Common myeloid progenitor, CD34-positive (primary cell): ENCODE results near the gene GALK2.

Experiments
- CTCF ChIA-PET: fragments of 350-600 bp; sonication (Branson Sonifier 250); formaldehyde crosslinking; loops from one replicate; lab custom pipeline; 2021; ENCODE audit warnings: antibody characterized with exemption; lab: Charles Lee
- POLR2A ChIA-PET: fragments of 350-600 bp; sonication (Branson Sonifier 250); formaldehyde crosslinking; loops from one replicate; lab custom pipeline; 2021; ENCODE audit warnings: antibody characterized with exemption; lab: Charles Lee
- DNase-seq, 3 donors: peaks; one replicate each; pipeline versions ENCODE4 v3.0.0 to v3.0.0-alpha.2; 2013
- H3K27ac ChIP-seq, 2 experiments: 1 replicate in 1 of 2; 2 replicates in 1 of 2; pipeline ENCODE4 v1.7.0; 2013; ENCODE audit warnings: inconsistent platforms in 2 of 2, low read length in 2 of 2, mild to moderate bottlenecking in 2 of 2, low read depth in 1 of 2, moderate library complexity in 1 of 2; ENCODE audit not compliant: severe bottlenecking in 2 of 2, insufficient read depth in 1 of 2, poor library complexity in 1 of 2
- H3K27me3 ChIP-seq, 5 experiments: replicated peaks in 2 of 5; 1 replicate in 3 of 5; 2 replicates in 2 of 5; pipeline versions ENCODE4 v1.6.1 to v1.7.0; 2013; ENCODE audit warnings: low read length in 4 of 5, mild to moderate bottlenecking in 2 of 5, moderate library complexity in 2 of 5, inconsistent platforms in 1 of 5; ENCODE audit not compliant: insufficient read depth in 5 of 5, control insufficient read depth in 4 of 5
- H3K36me3 ChIP-seq, 4 experiments: 1 replicate in 2 of 4; 2 replicates in 2 of 4; pipeline versions ENCODE4 v1.6.1 to v1.7.0; 2013; ENCODE audit warnings: low read length in 3 of 4, control low read depth in 1 of 4, mild to moderate bottlenecking in 1 of 4; ENCODE audit not compliant: control insufficient read depth in 4 of 4, insufficient read depth in 4 of 4
- H3K4me1 ChIP-seq, 4 experiments: 1 replicate in 3 of 4; 2 replicates in 1 of 4; pipeline versions ENCODE4 v1.6.1 to v1.7.1; 2013; ENCODE audit warnings: low read length in 3 of 4, mild to moderate bottlenecking in 3 of 4, control low read depth in 1 of 4, inconsistent platforms in 1 of 4, moderate library complexity in 1 of 4; ENCODE audit not compliant: control insufficient read depth in 4 of 4, insufficient read depth in 4 of 4; ENCODE audit errors: control extremely low read depth in 1 of 4
- H3K4me3 ChIP-seq, 7 experiments: 1 replicate in 4 of 7; 2 replicates in 3 of 7; pipeline versions ENCODE4 v1.5.1 to v1.7.0; 2013; ENCODE audit warnings: mild to moderate bottlenecking in 7 of 7, low read length in 6 of 7, moderate library complexity in 6 of 7, inconsistent platforms in 2 of 7, low read depth in 2 of 7, control low read depth in 1 of 7; ENCODE audit not compliant: insufficient read depth in 4 of 7, control insufficient read depth in 1 of 7; ENCODE audit errors: extremely low read depth in 1 of 7
- H3K9me3 ChIP-seq, 5 experiments: 1 replicate in 4 of 5; 2 replicates in 1 of 5; pipeline versions ENCODE4 v1.6.1 to v1.7.1; 2013; ENCODE audit warnings: low read length in 4 of 5, mild to moderate bottlenecking in 2 of 5, inconsistent platforms in 1 of 5, low read depth in 1 of 5, moderate library complexity in 1 of 5; ENCODE audit not compliant: control insufficient read depth in 4 of 5, insufficient read depth in 2 of 5; ENCODE audit errors: control extremely low read depth in 1 of 5
- WGBS: methylation state at CpG from one replicate; pipeline ENCODE4 v1.1.5; 2013; ENCODE audit not compliant: insufficient coverage; 5-methylcytosine and 5-hydroxymethylcytosine counted together

GALK2 gene

DNA sequence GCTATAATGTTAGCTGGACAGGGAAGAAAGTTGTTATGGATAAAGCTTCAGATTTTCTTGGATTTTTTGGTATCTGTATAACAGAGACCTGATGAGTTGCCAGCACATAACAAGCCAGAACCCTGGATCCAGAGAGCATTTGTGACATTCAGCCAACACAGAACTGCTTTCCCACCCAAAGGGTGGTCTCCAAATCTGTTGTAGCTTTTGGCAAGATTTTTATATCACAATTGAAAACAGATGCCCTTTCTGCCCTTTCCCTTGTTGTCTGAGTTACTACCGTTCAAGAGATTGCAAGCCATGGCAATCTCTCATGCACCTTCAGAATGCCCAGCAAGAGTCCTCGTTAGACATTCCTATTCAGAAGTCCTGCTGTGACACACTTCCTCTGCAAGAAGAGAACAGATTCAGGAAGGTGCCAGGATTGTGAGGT is 145.4 kb downstream of the GALK2 start:
- ChIA-PET CTCF (no interaction called here), POLR2A (no interaction called here)
- Histone ChIP-seq H3K4me1 (no peaks in the 10 kb centered on the region), H3K36me3 (peaks cover 14 to 36% (median 24%) of the 10 kb centered on the region in 4 experiments), H3K4me3 (no peak overlapping the region), H3K27me3 (no peaks in the 10 kb centered on the region), H3K27ac (no peak overlapping the region), H3K9me3 (peaks cover 0 to under 1% (median 0%) of the 10 kb centered on the region in 5 experiments)
- 100% methylated on average over 2 of the region's 2 CpGs for WGBS
- DNase-seq = no peak

DNA sequence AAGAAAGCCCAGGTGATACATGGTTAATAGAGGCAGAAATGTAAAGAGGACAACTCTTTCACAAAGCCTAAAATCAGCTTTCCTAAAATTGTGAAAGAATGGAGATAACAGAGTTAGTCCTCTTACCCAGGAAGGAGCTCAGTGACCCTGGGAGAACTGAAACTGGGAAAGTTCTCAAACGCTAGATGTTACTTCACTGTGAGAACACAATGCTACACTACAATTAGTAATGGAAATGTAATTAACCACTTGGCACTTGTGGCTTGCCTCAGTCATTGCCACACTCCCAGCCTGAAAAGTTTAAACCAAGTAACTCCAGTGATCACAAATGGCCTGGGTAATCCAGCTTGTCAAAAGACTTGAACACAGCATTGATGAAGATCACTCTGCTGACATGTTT is 150.3 kb downstream of the GALK2 start:
- no peaks in the 10 kb centered on the region for H3K9me3 ChIP-seq
- peaks cover 0 to 3% (median 0%) of the 10 kb centered on the region in 4 experiments for H3K4me1 ChIP-seq
- H3K27ac ChIP-seq = no peak overlapping the region
- no peak overlapping the region for H3K4me3 ChIP-seq
- H3K27me3 ChIP-seq = no peaks in the 10 kb centered on the region
- POLR2A ChIA-PET = no interaction called here
- H3K36me3 ChIP-seq = peaks cover 12 to 39% (median 30%) of the 10 kb centered on the region in 4 experiments
- no CpG with 5 or more reads among the region's 1 CpG for WGBS
- no peak for DNase-seq
- CTCF ChIA-PET = interaction anchor here (1.1 to 1.5 kb wide), 2 partner anchors 11 to 15 kb away, joined by 3 read pairs; no protein-coding TSS in a partner anchor

- ChIA-PET CTCF (no interaction called here), POLR2A (interaction anchor here (0.5 kb wide), 1 partner anchor 12 kb away, joined by 5 read pairs; no protein-coding TSS in a partner anchor)
- Histone ChIP-seq H3K4me3 (no peak overlapping the region), H3K27me3 (no peaks in the 10 kb centered on the region), H3K4me1 (peaks cover 0 to 3% (median 0%) of the 10 kb centered on the region in 4 experiments), H3K36me3 (peaks cover 14 to 41% (median 30%) of the 10 kb centered on the region in 4 experiments), H3K27ac (no peak overlapping the region), H3K9me3 (no peaks in the 10 kb centered on the region)
- DNase-seq = no peak
- no CpG with 5 or more reads among the region's 1 CpG for WGBS
Measured at GRCh38 chr15:49323207-49323606, 153.2 kb downstream of the GALK2 start.

- ChIA-PET POLR2A (no interaction called here), CTCF (interaction anchor here (1.0 to 1.4 kb wide), 2 partner anchors 11 to 42 kb away, joined by 3 read pairs; no protein-coding TSS in a partner anchor)
- Histone ChIP-seq H3K4me3 (no peak overlapping the region), H3K27ac (no peak overlapping the region), H3K27me3 (no peaks in the 10 kb centered on the region), H3K4me1 (no peaks in the 10 kb centered on the region), H3K36me3 (peaks cover 2 to 23% (median 9%) of the 10 kb centered on the region in 4 experiments), H3K9me3 (no peaks in the 10 kb centered on the region)
- DNase-seq = no peak
- WGBS = 100% methylated on average over 3 of the region's 4 CpGs
Measured at GRCh38 chr15:49327927-49328326, 157.9 kb downstream of the GALK2 start.

GRCh38 chr15:49328941-49329340 is 158.9 kb downstream of the GALK2 start:
- Histone ChIP-seq H3K4me1 (no peaks in the 10 kb centered on the region), H3K36me3 (peaks cover 2 to 23% (median 7%) of the 10 kb centered on the region in 4 experiments), H3K27ac (no peak overlapping the region), H3K9me3 (no peaks in the 10 kb centered on the region), H3K4me3 (no peak overlapping the region), H3K27me3 (no peaks in the 10 kb centered on the region)
- no peak for DNase-seq
- ChIA-PET CTCF (interaction anchor here (1.4 kb wide), 1 partner anchor 12 kb away, joined by 3 read pairs; no protein-coding TSS in a partner anchor), POLR2A (no interaction called here)

GRCh38 chr15:49330166-49330565 is 160.1 kb downstream of the GALK2 start:
- H3K9me3 ChIP-seq = no peaks in the 10 kb centered on the region
- H3K36me3 ChIP-seq = peaks cover 3 to 20% (median 7%) of the 10 kb centered on the region in 4 experiments
- no peaks in the 10 kb centered on the region for H3K27me3 ChIP-seq
- H3K4me3 ChIP-seq = no peak overlapping the region
- H3K4me1 ChIP-seq = no peaks in the 10 kb centered on the region
- no peak overlapping the region for H3K27ac ChIP-seq
- ChIA-PET CTCF (no interaction called here), POLR2A (no interaction called here)
- no peak for DNase-seq

GRCh38 chr15:49331442-49331841 is 161.4 kb downstream of the GALK2 start:
- H3K4me1 ChIP-seq = no peaks in the 10 kb centered on the region
- H3K27me3 ChIP-seq = no peaks in the 10 kb centered on the region
- peaks cover 4 to 19% (median 8%) of the 10 kb centered on the region in 4 experiments for H3K36me3 ChIP-seq
- CTCF ChIA-PET = interaction anchor here (0.6 kb wide), 1 partner anchor 1160 kb away, joined by 3 read pairs; no protein-coding TSS in a partner anchor
- no peak overlapping the region for H3K27ac ChIP-seq
- DNase-seq = no peak
- POLR2A ChIA-PET = no interaction called here
- no peaks in the 10 kb centered on the region for H3K9me3 ChIP-seq
- no peak overlapping the region for H3K4me3 ChIP-seq
